Activated naive CD4-positive, alpha-beta T cell treated with anti-CD3 and anti-CD28 coated beads, Interleukin-2, amount 50 U/mL, for 24 hours (primary cell): ENCODE data around the gene AP5Z1.

Experiments used
- H3K27ac Mint-ChIP-seq: one replicate; pipeline ENCODE4 v1.8.0; 2021; ENCODE audit warnings: mild to moderate bottlenecking, mixed read lengths
- H3K27me3 Mint-ChIP-seq: one replicate; pipeline ENCODE4 v1.8.0; 2021; ENCODE audit warnings: mixed read lengths
- H3K36me3 Mint-ChIP-seq: one replicate; pipeline ENCODE4 v1.8.0; 2021; ENCODE audit warnings: mixed read lengths
- H3K4me1 Mint-ChIP-seq: one replicate; pipeline ENCODE4 v1.8.0; 2021; ENCODE audit warnings: mixed read lengths
- H3K4me3 Mint-ChIP-seq: one replicate; pipeline ENCODE4 v1.8.0; 2021; ENCODE audit warnings: mild to moderate bottlenecking, mixed read lengths
- H3K9me3 Mint-ChIP-seq: one replicate; pipeline ENCODE4 v1.8.0; 2021; ENCODE audit warnings: mixed read lengths

Gene AP5Z1

DNA sequence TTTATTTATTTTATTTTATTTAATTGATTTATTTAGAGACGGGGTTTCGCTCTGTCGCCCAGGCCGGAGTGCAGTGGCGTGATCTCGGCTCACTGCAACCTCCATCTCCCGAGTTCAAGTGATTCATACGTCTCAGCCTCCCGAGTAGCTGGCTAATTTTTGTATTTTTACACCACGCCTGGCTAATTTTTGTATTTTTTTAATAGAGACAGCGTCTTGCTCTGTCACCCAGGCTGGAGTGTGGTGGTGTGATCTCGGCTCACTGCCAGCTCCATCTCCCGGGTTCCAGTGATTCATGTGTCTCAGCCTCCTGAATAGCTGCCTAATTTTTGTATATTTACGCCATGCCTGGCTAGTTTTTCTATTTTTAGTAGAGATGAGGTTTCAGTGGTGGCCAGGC lies 34.2 kb downstream of the AP5Z1 start:
- peaks cover 11% of the 10 kb centered on the region for H3K27me3 Mint-ChIP-seq
- no peaks in the 10 kb centered on the region for H3K36me3 Mint-ChIP-seq
- peaks cover 4% of the 10 kb centered on the region for H3K4me1 Mint-ChIP-seq
- no peaks in the 10 kb centered on the region for H3K9me3 Mint-ChIP-seq
- H3K4me3 Mint-ChIP-seq: peak overlapping the region; percentile 73
- H3K27ac Mint-ChIP-seq: no peak overlapping the region

DNA sequence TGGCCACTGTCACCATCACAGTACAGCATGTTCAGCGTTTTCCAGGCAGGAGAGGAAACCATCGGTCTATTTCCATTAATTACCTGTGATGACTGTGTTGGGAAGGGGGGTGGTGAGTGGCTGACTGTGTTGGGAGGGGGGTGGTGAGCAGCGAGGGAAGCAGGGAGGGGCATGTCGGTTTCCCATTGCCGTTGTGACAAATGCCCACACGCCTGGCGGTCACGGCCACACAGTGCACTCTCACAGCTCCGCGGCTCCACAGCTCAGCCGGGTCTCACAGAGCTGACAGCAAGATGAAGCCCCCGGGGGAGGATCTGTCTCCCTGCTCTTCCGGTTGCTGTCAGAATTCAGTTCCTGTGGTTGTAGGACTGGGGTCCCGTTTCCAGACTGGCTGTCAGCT lies 39.0 kb downstream of the AP5Z1 start:
- Mint-ChIP-seq H3K4me3 (no peak overlapping the region), H3K9me3 (no peaks in the 10 kb centered on the region), H3K27ac (no peak overlapping the region), H3K36me3 (no peaks in the 10 kb centered on the region), H3K27me3 (peaks cover 13% of the 10 kb centered on the region), H3K4me1 (peaks cover 4% of the 10 kb centered on the region)

GRCh38 chr7:4815121-4815520 lies 39.7 kb downstream of the AP5Z1 start:
- no peak overlapping the region for H3K4me3 Mint-ChIP-seq
- H3K36me3 Mint-ChIP-seq: no peaks in the 10 kb centered on the region
- no peak overlapping the region for H3K27ac Mint-ChIP-seq
- peaks cover 15% of the 10 kb centered on the region for H3K27me3 Mint-ChIP-seq
- H3K9me3 Mint-ChIP-seq: no peaks in the 10 kb centered on the region
- peaks cover 4% of the 10 kb centered on the region for H3K4me1 Mint-ChIP-seq

- Mint-ChIP-seq H3K36me3 (no peaks in the 10 kb centered on the region), H3K4me3 (no peak overlapping the region), H3K4me1 (no peaks in the 10 kb centered on the region), H3K27ac (no peak overlapping the region), H3K27me3 (peaks cover 13% of the 10 kb centered on the region), H3K9me3 (no peaks in the 10 kb centered on the region)
Observed at GRCh38 chr7:4815609-4816418, 40.4 kb downstream of the AP5Z1 start.

DNA sequence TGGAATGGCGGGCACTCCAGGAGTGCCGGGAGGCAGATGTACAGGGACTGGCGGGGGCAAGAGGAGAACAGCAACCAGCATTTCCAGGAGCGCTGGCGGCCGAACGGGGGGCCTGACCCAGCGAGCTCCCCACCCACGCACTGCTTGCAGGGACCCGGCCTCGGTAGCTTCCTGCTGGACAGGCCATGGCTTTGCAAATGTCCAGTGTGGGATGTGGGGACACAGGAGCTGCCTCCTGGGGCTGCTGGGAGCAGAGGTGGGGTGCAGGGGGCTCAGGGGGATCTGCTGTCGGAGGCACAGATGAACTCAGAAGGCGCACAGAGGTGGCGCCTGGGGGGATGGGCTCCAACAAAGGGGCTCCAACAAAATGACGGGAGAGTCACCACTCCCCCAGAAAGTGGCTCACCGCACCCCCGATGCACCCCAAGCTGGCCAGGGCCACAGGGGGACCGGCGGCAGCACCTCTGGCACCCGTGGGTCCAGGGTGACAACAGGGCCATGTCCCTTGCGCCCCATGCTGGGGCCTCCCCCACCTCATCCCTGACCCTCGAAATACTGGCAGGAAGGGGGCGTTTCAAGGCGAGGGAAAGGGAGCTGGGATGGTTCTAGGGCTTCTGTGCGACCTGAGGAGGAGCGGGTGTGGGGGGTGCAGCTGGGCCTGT lies 41.1 kb downstream of the AP5Z1 start:
- Mint-ChIP-seq H3K4me3 (no peak overlapping the region), H3K9me3 (no peaks in the 10 kb centered on the region), H3K36me3 (no peaks in the 10 kb centered on the region), H3K27ac (no peak overlapping the region), H3K27me3 (peaks cover 13% of the 10 kb centered on the region), H3K4me1 (no peaks in the 10 kb centered on the region)

DNA sequence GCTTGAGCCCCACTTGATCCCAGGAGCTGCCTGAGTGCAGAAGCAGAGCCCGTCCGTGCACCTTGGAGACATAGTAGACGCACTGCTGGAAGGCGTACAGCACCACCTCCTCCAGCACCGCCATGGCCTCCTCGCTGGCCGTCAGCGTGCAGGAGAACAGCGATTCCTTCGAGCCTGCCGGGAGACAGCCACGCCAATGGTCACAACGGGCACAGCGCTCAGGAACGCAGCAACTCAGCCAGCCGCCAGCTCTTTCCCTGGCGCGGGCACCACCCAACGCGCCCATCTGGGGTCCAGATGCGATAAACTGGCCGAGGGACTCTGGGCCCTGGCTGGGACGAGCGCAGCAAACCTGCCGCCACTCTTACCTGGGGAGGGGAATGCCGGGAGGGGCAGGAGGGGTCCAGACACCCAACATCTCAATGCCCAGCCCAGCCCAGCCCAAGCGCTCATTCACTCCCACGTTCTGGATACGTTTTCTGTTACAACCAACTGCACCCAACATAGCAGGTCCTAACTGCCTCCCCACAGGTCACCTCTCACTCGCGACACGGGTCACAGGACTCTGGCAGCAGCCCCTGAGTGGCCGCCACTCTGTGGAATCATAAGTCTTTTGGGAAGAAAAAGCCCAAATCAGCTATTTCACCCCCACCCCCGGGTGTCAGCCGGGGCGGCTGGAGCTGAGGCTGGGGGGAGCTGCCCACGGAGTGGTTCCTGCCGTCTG lies 41.9 kb downstream of the AP5Z1 start:
- Mint-ChIP-seq H3K27me3 (peaks cover 13% of the 10 kb centered on the region), H3K9me3 (no peaks in the 10 kb centered on the region), H3K4me3 (no peak overlapping the region), H3K27ac (no peak overlapping the region), H3K4me1 (no peaks in the 10 kb centered on the region), H3K36me3 (no peaks in the 10 kb centered on the region)

DNA sequence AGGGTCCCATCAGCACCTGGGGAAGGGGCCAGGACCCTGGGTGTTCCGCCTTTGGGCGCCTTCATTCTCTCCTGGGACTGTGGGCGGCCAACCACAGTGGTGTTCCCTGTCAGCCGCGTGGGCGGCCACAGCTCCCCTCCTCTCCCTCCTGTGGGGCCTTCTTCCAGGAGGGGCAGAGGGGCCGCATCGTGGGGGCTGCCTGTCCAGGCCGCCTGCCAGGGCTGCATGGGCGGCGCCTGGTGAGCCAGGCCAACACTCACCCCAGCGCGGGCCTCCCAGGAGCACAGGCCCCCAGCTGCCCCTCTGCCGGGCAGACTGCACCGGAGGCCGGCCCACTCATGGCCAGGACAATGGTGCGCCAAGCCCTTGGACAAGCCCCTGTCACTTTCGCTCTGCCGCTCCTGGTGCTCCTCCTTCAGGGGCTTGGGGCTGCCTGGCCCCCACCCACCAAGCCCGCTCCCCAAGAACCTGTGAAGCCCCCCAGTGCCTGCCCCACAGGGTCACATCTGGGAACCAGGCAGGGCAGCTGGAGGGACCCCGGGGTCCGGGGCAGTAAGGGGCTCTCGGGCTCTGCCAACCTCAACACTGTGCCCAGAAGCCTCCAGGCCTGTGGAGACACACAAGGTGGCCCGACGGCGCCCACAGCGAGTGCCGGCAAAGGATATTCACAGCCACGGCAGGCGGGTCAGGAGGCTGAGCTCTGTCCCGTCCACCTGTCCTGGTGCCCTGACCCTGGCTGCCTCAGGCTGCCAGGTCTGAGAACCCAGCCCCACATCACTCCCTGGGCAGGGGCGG lies 42.8 kb downstream of the AP5Z1 start:
- H3K27me3 Mint-ChIP-seq: peaks cover 11% of the 10 kb centered on the region
- H3K27ac Mint-ChIP-seq: no peak overlapping the region
- H3K4me3 Mint-ChIP-seq: no peak overlapping the region
- H3K9me3 Mint-ChIP-seq: no peaks in the 10 kb centered on the region
- H3K36me3 Mint-ChIP-seq: no peaks in the 10 kb centered on the region
- H3K4me1 Mint-ChIP-seq: no peaks in the 10 kb centered on the region

GRCh38 chr7:4819560-4820404 lies 44.4 kb downstream of the AP5Z1 start:
- Mint-ChIP-seq H3K27me3 (peaks cover 3% of the 10 kb centered on the region), H3K4me3 (no peak overlapping the region), H3K36me3 (no peaks in the 10 kb centered on the region)

DNA sequence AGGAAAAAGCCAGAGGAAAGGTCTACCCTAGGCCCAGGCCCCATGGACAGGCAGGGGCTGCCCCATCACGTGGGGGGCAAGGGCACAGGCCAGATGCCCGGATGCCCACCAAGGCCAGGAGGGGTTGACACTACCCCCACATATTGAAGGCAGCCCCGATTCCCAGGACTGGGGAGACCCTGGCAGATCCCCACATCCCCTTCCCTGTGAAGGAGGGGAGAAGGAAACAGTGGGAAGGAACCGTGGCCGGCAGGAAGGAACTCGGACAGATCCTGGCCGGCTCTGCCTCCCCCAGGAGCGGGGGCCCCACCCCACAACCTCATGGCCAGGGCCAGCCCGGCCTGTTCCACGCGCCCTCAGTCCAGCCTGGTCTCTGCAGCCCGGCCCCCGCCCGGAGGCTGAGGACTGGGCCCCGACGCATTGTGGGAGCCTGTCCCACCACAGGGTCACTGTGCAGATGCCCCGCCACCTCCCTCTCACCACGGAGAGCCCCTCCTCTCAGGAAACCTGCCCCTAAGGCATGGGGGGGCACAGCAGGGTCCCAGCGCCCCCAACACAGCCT lies 45.1 kb downstream of the AP5Z1 start:
- Mint-ChIP-seq H3K27me3 (peaks cover 2% of the 10 kb centered on the region), H3K9me3 (no peaks in the 10 kb centered on the region), H3K4me1 (no peaks in the 10 kb centered on the region), H3K27ac (no peak overlapping the region), H3K36me3 (no peaks in the 10 kb centered on the region), H3K4me3 (no peak overlapping the region)

More at GRCh38 chr7:4819560-4820404, 44.4 kb downstream of the AP5Z1 start:
- Mint-ChIP-seq H3K4me1 (no peaks in the 10 kb centered on the region), H3K9me3 (no peaks in the 10 kb centered on the region), H3K27ac (no peak overlapping the region)

GRCh38 chr7:4820967-4821471 lies 45.6 kb downstream of the AP5Z1 start:
- H3K4me3 Mint-ChIP-seq: no peak overlapping the region
- H3K27me3 Mint-ChIP-seq: peaks cover 2% of the 10 kb centered on the region
- no peaks in the 10 kb centered on the region for H3K4me1 Mint-ChIP-seq
- H3K36me3 Mint-ChIP-seq: no peaks in the 10 kb centered on the region
- no peaks in the 10 kb centered on the region for H3K9me3 Mint-ChIP-seq
- H3K27ac Mint-ChIP-seq: no peak overlapping the region

GRCh38 chr7:4822677-4823076 lies 47.3 kb downstream of the AP5Z1 start:
- H3K9me3 Mint-ChIP-seq: no peaks in the 10 kb centered on the region
- no peak overlapping the region for H3K27ac Mint-ChIP-seq
- no peaks in the 10 kb centered on the region for H3K4me1 Mint-ChIP-seq
- no peak overlapping the region for H3K4me3 Mint-ChIP-seq
- H3K36me3 Mint-ChIP-seq: no peaks in the 10 kb centered on the region
- peaks cover 2% of the 10 kb centered on the region for H3K27me3 Mint-ChIP-seq

- H3K9me3 Mint-ChIP-seq: no peaks in the 10 kb centered on the region
- H3K27me3 Mint-ChIP-seq: peaks cover 2% of the 10 kb centered on the region
- H3K4me3 Mint-ChIP-seq: no peak overlapping the region
- no peaks in the 10 kb centered on the region for H3K36me3 Mint-ChIP-seq
- H3K27ac Mint-ChIP-seq: no peak overlapping the region
- H3K4me1 Mint-ChIP-seq: no peaks in the 10 kb centered on the region
Observed at GRCh38 chr7:4823441-4824119, 48.2 kb downstream of the AP5Z1 start.

GRCh38 chr7:4824120-4824775 lies 48.8 kb downstream of the AP5Z1 start:
- H3K9me3 Mint-ChIP-seq: no peaks in the 10 kb centered on the region
- H3K27ac Mint-ChIP-seq: peak overlapping the region; percentile 35
- no peak overlapping the region for H3K4me3 Mint-ChIP-seq
- peaks cover 2% of the 10 kb centered on the region for H3K27me3 Mint-ChIP-seq
- H3K36me3 Mint-ChIP-seq: no peaks in the 10 kb centered on the region
- no peaks in the 10 kb centered on the region for H3K4me1 Mint-ChIP-seq
